Choroid plexus epithelial cell (primary cell): ENCODE results near the gene IFNL1.
A peak's percentile ranks its signal among the peaks of the same experiment; 100 is the strongest.

ENCODE experiments used
- DNase-seq: peaks from one replicate; pipeline ENCODE4 v3.0.0-alpha.2; 2010; ENCODE audit warnings: low read depth
- H3K4me3 ChIP-seq: 2 replicates; pipeline ENCODE4 v1.5.1; 2011; ENCODE audit warnings: low read depth, mild to moderate bottlenecking, control low read depth, low read length, moderate library complexity
- CTCF ChIP-seq: conservative IDR thresholded peaks from 2 replicates; pipeline ENCODE4 v1.5.1; 2011; ENCODE audit warnings: low read depth, mild to moderate bottlenecking, control low read depth, inconsistent platforms, low read length, moderate library complexity

The IFNL1 gene

GRCh38 chr19:39296055-39296645, at the start of gene IFNL1:
Gene IFNL1, plus strand, starts transcription at chr19:39296407. Its CDS starts 15 bp downstream, at chr19:39296422.
- DNase-seq, result no peak
- TF ChIP-seq CTCF, result no peak
- H3K4me3 ChIP-seq, result no peak within 1 kb of the TSS

GRCh38 chr19:39246951-39247669, 49.1 kb upstream of the IFNL1 start:
- DNase-seq, result peak; percentile 18
- no peak for TF ChIP-seq CTCF
- no peak overlapping the region for H3K4me3 ChIP-seq

- DNase-seq, result no peak
- TF ChIP-seq CTCF, result no peak
- H3K4me3 ChIP-seq, result no peak overlapping the region
These were observed 48.2 kb upstream of the IFNL1 start for GRCh38 chr19:39247701-39248664.

- TF ChIP-seq CTCF, result no peak
- DNase-seq, result no peak
- no peak within 1 kb of the TSS for H3K4me3 ChIP-seq
These were observed 47.4 kb upstream of the IFNL1 start, which contains the start of gene IFNL4 for GRCh38 chr19:39248806-39249205. Gene IFNL4, minus strand, starts transcription at chr19:39248856.

GRCh38 chr19:39251081-39251480, 45.1 kb upstream of the IFNL1 start:
- TF ChIP-seq CTCF, result no peak
- H3K4me3 ChIP-seq, result no peak overlapping the region
- no peak for DNase-seq

- H3K4me3 ChIP-seq, result no peak overlapping the region
- TF ChIP-seq CTCF, result no peak
- no peak for DNase-seq
These were observed 44.4 kb upstream of the IFNL1 start for GRCh38 chr19:39251846-39252245.
